Loucy (cell line): ENCODE measurements around the gene PRR35.

Source experiments
- EZH2phosphoT487 ChIP-seq: fragments of 200-600 bp; IDR thresholded peaks from 2 replicates; pipeline ENCODE4 v1.6.1; 2018; ENCODE audit warnings: antibody characterized with exemption, mild to moderate bottlenecking, moderate library complexity, borderline replicate concordance
- TF ChIP-seq, protein P1 (sequence below): fragments of 200-600 bp; sonication (generic); conservative IDR thresholded peaks from 2 replicates; pipeline ENCODE4 v1.5.1; 2014; ENCODE audit warnings: mild to moderate bottlenecking, antibody characterized with exemption, low read length

DNA sequence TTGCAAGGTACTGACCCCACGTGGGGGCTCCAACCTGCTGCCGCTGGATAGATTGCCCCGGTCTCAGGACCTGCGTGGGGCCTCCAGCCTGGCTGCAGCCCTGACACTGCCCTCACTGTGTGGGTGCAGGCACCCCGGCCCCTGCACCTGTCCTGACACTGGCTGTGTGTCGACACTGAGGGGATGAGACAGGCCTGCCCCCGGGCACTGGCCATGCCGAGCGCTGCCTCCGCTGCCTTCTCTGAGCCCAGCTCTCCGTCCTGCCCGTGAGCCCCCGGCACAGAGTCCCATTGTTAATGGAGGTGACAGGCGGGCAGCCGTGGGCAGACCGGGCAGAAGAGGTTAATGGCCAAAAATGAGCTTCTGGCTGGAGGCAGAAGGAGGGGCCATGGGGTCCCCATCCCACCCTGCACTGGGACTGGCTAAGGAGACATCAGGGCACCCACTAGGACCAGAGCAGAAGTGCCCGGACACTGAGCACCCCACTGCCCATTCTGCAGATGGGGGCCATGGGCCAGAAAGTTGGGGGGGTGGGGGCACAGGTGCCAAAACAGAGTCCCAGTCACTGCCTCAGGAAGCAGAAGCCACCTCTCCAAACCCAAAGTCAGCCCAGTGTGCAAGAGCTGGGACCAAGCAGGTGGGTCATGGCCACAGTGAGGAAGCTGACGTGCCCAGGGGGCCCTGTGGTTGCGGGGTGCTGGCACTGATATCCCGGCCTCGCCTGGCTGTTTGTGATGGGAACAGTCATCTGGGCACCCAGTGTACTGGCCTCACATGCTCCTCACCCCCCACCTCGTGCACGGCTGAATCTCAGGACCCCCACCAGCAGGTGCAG, 2.5 kb upstream of the PRR35 start:
- TF ChIP-seq, protein P1, sequence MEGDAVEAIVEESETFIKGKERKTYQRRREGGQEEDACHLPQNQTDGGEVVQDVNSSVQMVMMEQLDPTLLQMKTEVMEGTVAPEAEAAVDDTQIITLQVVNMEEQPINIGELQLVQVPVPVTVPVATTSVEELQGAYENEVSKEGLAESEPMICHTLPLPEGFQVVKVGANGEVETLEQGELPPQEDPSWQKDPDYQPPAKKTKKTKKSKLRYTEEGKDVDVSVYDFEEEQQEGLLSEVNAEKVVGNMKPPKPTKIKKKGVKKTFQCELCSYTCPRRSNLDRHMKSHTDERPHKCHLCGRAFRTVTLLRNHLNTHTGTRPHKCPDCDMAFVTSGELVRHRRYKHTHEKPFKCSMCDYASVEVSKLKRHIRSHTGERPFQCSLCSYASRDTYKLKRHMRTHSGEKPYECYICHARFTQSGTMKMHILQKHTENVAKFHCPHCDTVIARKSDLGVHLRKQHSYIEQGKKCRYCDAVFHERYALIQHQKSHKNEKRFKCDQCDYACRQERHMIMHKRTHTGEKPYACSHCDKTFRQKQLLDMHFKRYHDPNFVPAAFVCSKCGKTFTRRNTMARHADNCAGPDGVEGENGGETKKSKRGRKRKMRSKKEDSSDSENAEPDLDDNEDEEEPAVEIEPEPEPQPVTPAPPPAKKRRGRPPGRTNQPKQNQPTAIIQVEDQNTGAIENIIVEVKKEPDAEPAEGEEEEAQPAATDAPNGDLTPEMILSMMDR = no peak
- no peak for TF ChIP-seq EZH2phosphoT487
